DLD1 (cell line): Measurements from ENCODE around the gene GNAO1.

Experiments
- in situ Hi-C: cut with HindIII; loops from 2 replicates; pipeline ENCODE4 v1.10.0; 2017; ENCODE audit warnings: low sequenced_read_pairs

The GNAO1 gene

GRCh38 chr16:56282451-56282850 is 91.2 kb downstream of the GNAO1 start:
- in situ Hi-C loops, result no loop called here

DNA sequence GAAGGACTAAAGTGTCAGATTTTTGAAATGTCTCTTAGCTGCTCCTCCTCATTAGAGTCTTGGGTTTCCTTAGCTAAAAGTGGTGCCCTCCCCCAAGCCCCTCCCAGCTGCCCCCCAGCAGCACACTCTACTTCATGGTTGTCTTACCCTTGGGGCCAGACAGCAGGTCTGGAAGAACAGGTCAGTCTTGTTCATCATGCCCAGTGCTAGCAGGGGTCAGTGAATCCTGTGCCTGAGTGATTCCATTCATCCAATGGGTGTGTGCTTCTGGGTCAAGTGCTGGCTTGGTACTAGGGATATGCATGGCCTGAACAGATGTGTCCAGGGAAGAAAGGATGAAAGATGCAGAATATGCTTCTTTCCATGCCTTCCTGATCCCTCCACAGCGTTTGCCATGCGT is 93.2 kb downstream of the GNAO1 start:
- in situ Hi-C loops, result no loop called here

DNA sequence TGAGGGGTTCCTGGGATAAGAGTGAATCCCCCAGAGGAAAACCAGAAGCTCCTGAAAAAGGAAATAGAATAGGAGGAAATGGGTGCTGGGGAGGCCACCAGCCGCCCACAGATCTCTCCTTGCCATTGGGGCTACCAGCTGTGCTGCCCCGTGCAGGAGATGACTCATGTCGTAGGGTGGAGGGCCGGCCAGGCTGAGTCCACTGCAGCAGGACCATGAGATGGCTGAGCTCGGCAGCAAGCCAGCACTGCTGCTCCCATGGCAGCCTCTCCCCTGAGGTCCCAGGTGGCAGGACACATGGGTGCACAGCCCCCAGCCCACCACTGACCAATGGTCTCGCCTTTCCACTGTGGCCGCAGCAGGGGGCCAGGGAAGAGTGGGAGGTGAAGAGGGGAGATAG is 95.5 kb downstream of the GNAO1 start:
- in situ Hi-C loops, result no loop called here

DNA sequence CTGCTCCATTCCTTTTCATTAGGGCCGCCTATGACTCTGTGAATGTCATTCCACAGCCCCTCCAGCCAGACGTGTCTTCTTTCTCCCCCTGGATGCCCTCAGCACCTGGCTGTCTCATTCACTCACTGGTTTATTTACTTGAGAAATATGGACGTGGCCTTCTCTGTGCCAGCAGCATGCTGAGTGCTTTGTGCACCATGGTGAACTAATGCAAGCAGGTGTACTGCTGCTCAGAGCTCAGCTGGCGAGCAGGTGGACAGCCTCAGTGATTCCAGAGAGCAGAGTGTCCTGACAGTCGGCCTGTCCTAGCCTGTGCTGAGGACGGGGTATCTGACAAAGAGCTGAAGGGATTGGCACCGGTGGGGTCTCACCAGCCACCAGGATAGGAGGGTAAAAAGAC is 96.7 kb downstream of the GNAO1 start:
- in situ Hi-C loops, result no loop called here

DNA sequence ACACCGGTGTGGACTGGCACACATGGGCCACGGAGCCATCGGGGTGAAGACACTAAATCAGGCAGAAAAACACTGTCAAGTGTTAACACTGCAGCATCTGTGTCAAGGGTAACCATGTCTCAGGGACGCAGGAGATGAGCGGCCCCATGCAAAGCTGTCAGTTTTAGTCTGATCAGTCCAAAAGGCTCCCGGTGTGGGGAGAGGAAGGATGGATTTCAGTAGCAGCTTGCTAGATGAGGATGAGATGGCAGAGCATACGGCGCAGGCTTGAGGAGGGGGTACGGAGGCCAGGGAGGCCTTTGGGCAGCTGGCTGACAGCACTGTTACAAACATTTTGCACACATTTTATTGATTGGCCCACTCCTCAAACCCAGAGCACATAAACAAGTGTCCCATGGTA is 98.1 kb downstream of the GNAO1 start:
- in situ Hi-C loops, result no loop called here

GRCh38 chr16:56289862-56290261 is 98.6 kb downstream of the GNAO1 start:
- in situ Hi-C loops, result no loop called here

- in situ Hi-C loops, result no loop called here
Observed at GRCh38 chr16:56294014-56294413, 102.7 kb downstream of the GNAO1 start.

DNA sequence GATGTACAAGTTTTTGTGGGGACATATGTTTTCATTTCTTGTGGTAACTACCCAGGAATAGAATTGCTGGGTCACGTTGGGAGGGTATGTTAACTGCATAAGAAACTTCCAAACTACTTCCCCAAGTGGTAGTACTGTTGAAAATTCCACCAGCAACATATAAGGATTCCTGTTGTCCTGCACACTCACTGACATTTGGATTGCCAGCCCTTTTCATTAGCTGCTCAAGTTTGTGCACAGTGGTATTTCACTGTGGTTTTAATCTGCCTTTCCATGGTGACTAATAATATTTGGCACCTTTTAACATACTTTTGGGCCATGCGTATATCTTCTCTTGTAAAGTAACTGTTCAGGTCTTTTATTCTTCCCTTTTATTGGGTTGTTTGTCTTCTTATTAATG is 103.3 kb downstream of the GNAO1 start:
- in situ Hi-C loops, result no loop called here

DNA sequence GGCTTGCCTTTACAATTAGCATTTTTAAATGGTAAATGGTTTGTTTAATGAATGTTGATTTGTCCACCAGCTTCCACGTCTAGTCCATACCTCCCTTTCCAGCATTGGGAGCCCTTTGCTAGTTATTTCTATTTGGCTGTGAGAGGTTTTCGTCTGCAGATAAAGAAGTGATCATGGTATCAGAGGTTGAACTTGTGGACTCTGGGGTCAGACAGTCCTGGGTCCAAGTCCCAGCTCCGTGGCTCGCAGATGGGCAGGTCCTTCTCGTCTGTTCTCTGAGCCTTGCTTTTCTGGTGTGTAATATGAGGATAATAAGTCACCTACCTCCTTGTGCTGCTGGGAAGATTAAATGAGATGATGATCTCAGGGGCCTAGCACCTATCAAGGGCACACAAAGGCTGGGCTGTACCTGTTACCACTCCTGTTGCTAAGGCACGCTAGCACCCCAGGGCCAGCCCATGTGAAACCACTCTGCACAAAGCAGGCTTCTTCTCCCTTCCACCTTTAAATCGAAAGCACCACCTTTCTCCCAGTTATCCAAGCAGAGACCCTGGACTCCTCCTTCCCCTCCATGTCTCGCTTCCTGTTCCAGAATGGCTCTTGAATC is 103.9 kb downstream of the GNAO1 start:
- in situ Hi-C loops, result no loop called here

- in situ Hi-C loops, result no loop called here
Observed at GRCh38 chr16:56295739-56296527, 104.6 kb downstream of the GNAO1 start.

- in situ Hi-C loops, result no loop called here
Observed at GRCh38 chr16:56297684-56298083, 106.4 kb downstream of the GNAO1 start.

DNA sequence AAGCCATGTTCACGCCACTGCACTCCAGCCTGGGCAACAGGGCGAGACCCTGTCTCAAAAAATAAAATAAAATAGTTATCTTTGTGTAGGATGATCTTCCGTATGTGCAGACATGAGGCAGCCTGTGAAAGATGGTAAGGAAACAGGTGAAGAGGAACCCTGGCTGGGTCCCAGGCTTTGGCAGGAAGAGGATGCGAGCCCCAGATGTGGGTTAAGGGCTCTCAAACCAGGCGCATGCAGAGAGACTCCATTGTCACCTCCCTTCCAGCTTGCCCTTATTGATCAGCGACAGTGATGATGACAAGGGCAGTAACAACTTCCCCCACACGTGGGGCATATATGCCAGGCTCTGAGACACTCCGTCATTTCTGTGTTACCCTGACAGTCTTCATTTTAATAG is 106.8 kb downstream of the GNAO1 start:
- in situ Hi-C loops, result no loop called here

- in situ Hi-C loops, result no loop called here
Observed at GRCh38 chr16:56298948-56299596, 107.8 kb downstream of the GNAO1 start.

GRCh38 chr16:56300242-56300623 is 108.9 kb downstream of the GNAO1 start:
- in situ Hi-C loops, result no loop called here

DNA sequence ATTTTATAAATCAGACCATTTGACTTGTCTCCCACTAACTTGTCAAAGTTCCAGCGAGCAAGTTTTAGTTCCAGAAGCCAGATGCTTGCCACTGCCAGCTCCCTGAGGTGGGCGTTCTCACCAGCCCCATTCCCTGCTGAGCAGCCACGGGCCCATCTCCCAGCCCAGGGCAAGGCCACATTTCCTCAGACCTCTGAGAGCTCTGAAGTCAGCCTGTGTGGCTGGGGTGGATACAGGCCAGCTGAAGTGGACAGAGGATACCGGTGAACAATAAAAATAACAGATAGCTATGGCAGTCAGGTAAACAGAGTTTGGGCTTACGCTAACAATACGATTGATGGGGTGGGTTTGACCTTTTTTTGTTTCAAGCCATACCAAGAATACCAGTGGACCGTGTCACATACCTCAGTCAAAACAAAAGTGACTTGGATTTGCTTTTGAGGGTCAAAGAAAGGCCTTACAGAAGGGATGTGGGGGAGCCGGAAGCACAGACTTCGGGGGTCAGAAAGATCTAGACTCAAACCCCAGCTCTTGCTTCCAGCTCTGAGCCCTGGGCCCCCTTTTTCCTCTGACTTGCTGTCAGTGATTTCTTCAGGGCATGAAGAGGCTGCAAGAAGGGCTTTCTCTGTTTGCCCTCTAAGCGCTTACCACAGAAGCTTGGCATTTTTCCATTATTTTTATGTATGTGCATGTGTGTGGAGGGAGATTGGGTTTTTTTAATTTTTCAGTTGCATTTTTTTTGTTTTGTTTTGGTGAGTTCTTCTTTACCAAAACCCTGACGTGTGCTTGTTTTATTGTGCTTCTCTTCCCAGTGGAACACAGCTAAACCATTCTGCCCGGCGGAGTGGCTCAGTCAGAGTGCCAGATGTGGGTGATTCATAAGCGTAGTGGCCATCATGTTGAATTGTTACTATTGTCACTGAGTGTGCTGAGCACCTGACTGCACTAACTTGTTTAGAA is 109.9 kb downstream of the GNAO1 start:
- in situ Hi-C loops, result no loop called here

- in situ Hi-C loops, result no loop called here
Observed at GRCh38 chr16:56302506-56302905, 111.2 kb downstream of the GNAO1 start.

DNA sequence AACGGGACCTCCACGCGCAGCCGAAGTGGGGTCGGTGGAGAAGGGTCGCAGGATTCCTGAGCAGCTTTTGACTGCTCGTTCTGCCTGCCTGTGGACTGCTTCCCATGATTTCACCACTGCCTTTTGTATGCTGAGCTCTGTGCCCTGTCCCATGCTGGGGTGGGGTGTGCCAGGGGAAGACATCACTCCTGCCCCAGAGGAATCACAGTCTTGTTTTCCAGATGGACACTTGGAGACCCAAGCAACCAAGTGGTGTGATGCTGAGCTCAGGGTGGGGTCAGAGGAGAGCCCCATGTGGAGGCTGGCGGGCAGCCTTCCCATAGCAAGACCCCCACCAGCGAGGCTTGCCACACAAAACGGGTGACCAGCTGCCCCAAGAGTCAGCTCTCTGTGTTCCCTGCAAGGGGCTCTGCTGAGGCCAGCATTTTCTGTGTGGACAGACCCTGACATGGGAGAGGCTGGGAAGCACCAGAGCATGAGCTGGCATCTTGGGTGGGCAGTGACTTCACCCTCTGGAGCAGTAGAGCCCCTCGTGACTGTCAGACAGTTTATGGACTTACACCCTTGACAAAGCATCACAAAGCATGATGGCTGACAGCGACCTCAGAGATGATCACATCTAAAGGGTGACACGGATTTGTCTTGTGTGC is 111.9 kb downstream of the GNAO1 start:
- in situ Hi-C loops, result no loop called here

DNA sequence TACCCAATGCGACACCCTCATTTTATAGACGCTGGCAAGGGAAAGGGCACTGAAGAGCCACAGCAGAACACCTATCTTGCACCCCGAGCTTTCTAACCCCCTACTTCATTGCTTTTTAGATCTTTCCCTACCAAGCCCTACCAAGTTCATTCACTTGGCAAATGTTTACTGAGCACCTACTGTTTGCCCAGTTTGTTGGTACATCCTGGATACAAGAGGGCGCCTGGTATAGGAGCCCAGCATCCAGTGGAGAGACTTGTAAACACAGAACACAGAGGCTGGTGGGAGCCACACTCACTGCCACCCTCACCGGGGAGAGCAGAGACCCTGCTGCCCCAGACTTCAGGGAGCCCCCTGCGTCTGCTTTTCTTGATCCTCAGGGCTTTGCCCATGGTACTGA is 112.6 kb downstream of the GNAO1 start:
- in situ Hi-C loops, result no loop called here

GRCh38 chr16:56305956-56306565 is 114.8 kb downstream of the GNAO1 start:
- in situ Hi-C loops, result no loop called here
